Measurements from ENCODE around the gene ZNF532.

Gene ZNF532

GRCh38 chr18:58947136-58947732 is 82.6 kb downstream of the ZNF532 start:
- Mint-ChIP-seq H3K4me3 (no peak overlapping the region), H3K4me1 (peaks cover 47% of the 10 kb centered on the region), H3K27me3 (ENCODE audit: low read depth, poor library complexity) (no peaks in the 10 kb centered on the region), H3K27ac (peak overlapping the region; percentile 33), H3K9me3 (no peaks in the 10 kb centered on the region), H3K36me3 (ENCODE audit: low read depth) (peaks cover 68% of the 10 kb centered on the region)
- DNase-seq = no peak
- TF ChIP-seq CTCF (IDR thresholded peaks at IDR 0.05) = no peak

GRCh38 chr18:58949031-58949430 is 84.4 kb downstream of the ZNF532 start:
- Mint-ChIP-seq H3K27me3 (ENCODE audit: low read depth, poor library complexity) (no peaks in the 10 kb centered on the region), H3K4me3 (no peak overlapping the region), H3K36me3 (ENCODE audit: low read depth) (peaks cover 69% of the 10 kb centered on the region), H3K27ac (no peak overlapping the region), H3K4me1 (peaks cover 33% of the 10 kb centered on the region), H3K9me3 (no peaks in the 10 kb centered on the region)
- DNase-seq = no peak
- no peak for TF ChIP-seq CTCF (IDR thresholded peaks at IDR 0.05)

- Mint-ChIP-seq H3K4me3 (no peak overlapping the region), H3K36me3 (ENCODE audit: low read depth) (peaks cover 65% of the 10 kb centered on the region), H3K9me3 (no peaks in the 10 kb centered on the region), H3K27me3 (ENCODE audit: low read depth, poor library complexity) (peaks cover 2% of the 10 kb centered on the region), H3K27ac (peak overlapping the region; percentile 97), H3K4me1 (peaks cover 2% of the 10 kb centered on the region)
- no peak for DNase-seq
- TF ChIP-seq CTCF (IDR thresholded peaks at IDR 0.05) = no peak
Measured at GRCh38 chr18:58951986-58952702, 87.5 kb downstream of the ZNF532 start.

- peaks cover 2% of the 10 kb centered on the region for H3K27me3 Mint-ChIP-seq (ENCODE audit: low read depth, poor library complexity)
- DNase-seq = no peak
- no peak for TF ChIP-seq CTCF (IDR thresholded peaks at IDR 0.05)
- H3K9me3 Mint-ChIP-seq = no peaks in the 10 kb centered on the region
- no peaks in the 10 kb centered on the region for H3K4me1 Mint-ChIP-seq
- no peak overlapping the region for H3K4me3 Mint-ChIP-seq
- H3K27ac Mint-ChIP-seq = peak overlapping the region; percentile 97
- peaks cover 59% of the 10 kb centered on the region for H3K36me3 Mint-ChIP-seq (ENCODE audit: low read depth)
Measured at GRCh38 chr18:58952858-58953257, 88.2 kb downstream of the ZNF532 start.

- H3K9me3 Mint-ChIP-seq = no peaks in the 10 kb centered on the region
- no peak for TF ChIP-seq CTCF (IDR thresholded peaks at IDR 0.05)
- DNase-seq = no peak
Measured at GRCh38 chr18:58953627-58954026, 89.0 kb downstream of the ZNF532 start.

GRCh38 chr18:58955001-58955400 is 90.3 kb downstream of the ZNF532 start:
- no peaks in the 10 kb centered on the region for H3K4me1 Mint-ChIP-seq
- H3K36me3 Mint-ChIP-seq (ENCODE audit: low read depth) = peaks cover 61% of the 10 kb centered on the region
- no peak for DNase-seq
- no peak overlapping the region for H3K4me3 Mint-ChIP-seq
- no peak overlapping the region for H3K27ac Mint-ChIP-seq
- H3K27me3 Mint-ChIP-seq (ENCODE audit: low read depth, poor library complexity) = peaks cover 2% of the 10 kb centered on the region
- no peak for TF ChIP-seq CTCF (IDR thresholded peaks at IDR 0.05)
- no peaks in the 10 kb centered on the region for H3K9me3 Mint-ChIP-seq

More at GRCh38 chr18:58953627-58954026, 89.0 kb downstream of the ZNF532 start:
- Mint-ChIP-seq H3K36me3 (ENCODE audit: low read depth) (peaks cover 57% of the 10 kb centered on the region), H3K4me3 (no peak overlapping the region), H3K27me3 (ENCODE audit: low read depth, poor library complexity) (peaks cover 2% of the 10 kb centered on the region), H3K4me1 (no peaks in the 10 kb centered on the region), H3K27ac (peak overlapping the region; percentile 86)
